Suppressor macrophage treated with lipopolysaccharide for 1 hour (primary cell): ENCODE results near the gene C19orf25.
"Not testable (repeated sequence)": the region's sequence is repeated elsewhere in the genome, so short reads cannot be mapped to it uniquely, and the experiment has no call there.

ENCODE experiments used
- DNase-seq, 3 donors: peaks; one replicate each; pipeline ENCODE4 v3.0.0-alpha.2; 2020 to 2022

The C19orf25 gene

GRCh38 chr19:1511318-1512317 lies 32.6 kb upstream of the C19orf25 start:
- DNase-seq: no peak

- no peak for DNase-seq
Measured at GRCh38 chr19:1510807-1511206, 31.8 kb upstream of the C19orf25 start.

GRCh38 chr19:1510442-1510806 lies 31.4 kb upstream of the C19orf25 start:
- DNase-seq: no peak

GRCh38 chr19:1509602-1510441 lies 30.8 kb upstream of the C19orf25 start:
- no peak for DNase-seq

- no peak for DNase-seq
Measured at GRCh38 chr19:1508507-1508856, 29.5 kb upstream of the C19orf25 start.

- peak; percentile 89 to 92 (median 90) for DNase-seq
Measured at GRCh38 chr19:1507763-1508506, 28.9 kb upstream of the C19orf25 start.

- DNase-seq: no peak
Measured at GRCh38 chr19:1507192-1507660, 28.2 kb upstream of the C19orf25 start.

- no peak for DNase-seq
Measured at GRCh38 chr19:1505991-1506881, 27.2 kb upstream of the C19orf25 start.

GRCh38 chr19:1505012-1505411 lies 26.0 kb upstream of the C19orf25 start:
- DNase-seq: no peak

GRCh38 chr19:1503925-1504773 lies 25.1 kb upstream of the C19orf25 start:
- no peak for DNase-seq

GRCh38 chr19:1503089-1503924 lies 24.3 kb upstream of the C19orf25 start:
- DNase-seq: peak; percentile 61 to 88 (median 69)

- DNase-seq: no peak
Measured at GRCh38 chr19:1502433-1503088, 23.5 kb upstream of the C19orf25 start.

GRCh38 chr19:1501200-1501595 lies 22.2 kb upstream of the C19orf25 start:
- DNase-seq: no peak

GRCh38 chr19:1499231-1499630 lies 20.2 kb upstream of the C19orf25 start:
- DNase-seq: not testable (repeated sequence)

GRCh38 chr19:1497578-1498235 lies 18.7 kb upstream of the C19orf25 start:
- DNase-seq: no peak

GRCh38 chr19:1496714-1497577 lies 17.9 kb upstream of the C19orf25 start:
- no peak for DNase-seq

- no peak for DNase-seq
Measured at GRCh38 chr19:1495799-1496713, 17.0 kb upstream of the C19orf25 start.
